Measurements from ENCODE around the gene BTBD8.
A peak's percentile ranks its signal among the peaks of the same experiment; 100 is the strongest.

Gene BTBD8

GRCh38 chr1:92094595-92094994 lies 14.4 kb downstream of the BTBD8 start:
- DNase-seq, result no peak

GRCh38 chr1:92095874-92096273 lies 15.7 kb downstream of the BTBD8 start:
- no peak for DNase-seq

GRCh38 chr1:92096317-92096716 lies 16.2 kb downstream of the BTBD8 start:
- no peak for DNase-seq

GRCh38 chr1:92105546-92106081 lies 25.5 kb downstream of the BTBD8 start:
- DNase-seq, result no peak

- DNase-seq, result no peak
Observed at GRCh38 chr1:92108631-92109030, 28.5 kb downstream of the BTBD8 start.

GRCh38 chr1:92117526-92117925 lies 37.4 kb downstream of the BTBD8 start:
- no peak for DNase-seq

GRCh38 chr1:92118826-92119225 lies 38.7 kb downstream of the BTBD8 start:
- no peak for DNase-seq

GRCh38 chr1:92123868-92124267 lies 43.7 kb downstream of the BTBD8 start:
- no peak for DNase-seq

GRCh38 chr1:92125204-92125603 lies 45.1 kb downstream of the BTBD8 start:
- no peak for DNase-seq

GRCh38 chr1:92126088-92126487 lies 45.9 kb downstream of the BTBD8 start:
- DNase-seq, result no peak

GRCh38 chr1:92134331-92134730 lies 54.2 kb downstream of the BTBD8 start:
- no peak for DNase-seq

- DNase-seq, result no peak
Observed at GRCh38 chr1:92136341-92136740, 56.2 kb downstream of the BTBD8 start.

GRCh38 chr1:92154934-92155333 lies 74.8 kb downstream of the BTBD8 start:
- no peak for DNase-seq

- DNase-seq, result no peak
Observed at GRCh38 chr1:92159593-92159992, 79.4 kb downstream of the BTBD8 start.

- no peak for DNase-seq
Observed at GRCh38 chr1:92165389-92165788, 85.2 kb downstream of the BTBD8 start.

GRCh38 chr1:92167151-92167550 lies 87.0 kb downstream of the BTBD8 start:
- no peak for DNase-seq

GRCh38 chr1:92168657-92169056 lies 88.5 kb downstream of the BTBD8 start:
- DNase-seq, result no peak

GRCh38 chr1:92169214-92170005 lies 89.3 kb downstream of the BTBD8 start:
- no peak for DNase-seq

GRCh38 chr1:92184632-92185031 lies 104.5 kb downstream of the BTBD8 start:
- peak; percentile 18 for DNase-seq

GRCh38 chr1:92186081-92186480 lies 105.9 kb downstream of the BTBD8 start:
- no peak for DNase-seq

- DNase-seq, result no peak
Observed at GRCh38 chr1:92188436-92189255, 108.5 kb downstream of the BTBD8 start.

GRCh38 chr1:92191726-92192125 lies 111.6 kb downstream of the BTBD8 start:
- no peak for DNase-seq

GRCh38 chr1:92192246-92192645 lies 112.1 kb downstream of the BTBD8 start:
- DNase-seq, result no peak

- no peak for DNase-seq
Observed at GRCh38 chr1:92194511-92194910, 114.4 kb downstream of the BTBD8 start.
